ENCODE results near the gene WDR45B.

Gene WDR45B

DNA sequence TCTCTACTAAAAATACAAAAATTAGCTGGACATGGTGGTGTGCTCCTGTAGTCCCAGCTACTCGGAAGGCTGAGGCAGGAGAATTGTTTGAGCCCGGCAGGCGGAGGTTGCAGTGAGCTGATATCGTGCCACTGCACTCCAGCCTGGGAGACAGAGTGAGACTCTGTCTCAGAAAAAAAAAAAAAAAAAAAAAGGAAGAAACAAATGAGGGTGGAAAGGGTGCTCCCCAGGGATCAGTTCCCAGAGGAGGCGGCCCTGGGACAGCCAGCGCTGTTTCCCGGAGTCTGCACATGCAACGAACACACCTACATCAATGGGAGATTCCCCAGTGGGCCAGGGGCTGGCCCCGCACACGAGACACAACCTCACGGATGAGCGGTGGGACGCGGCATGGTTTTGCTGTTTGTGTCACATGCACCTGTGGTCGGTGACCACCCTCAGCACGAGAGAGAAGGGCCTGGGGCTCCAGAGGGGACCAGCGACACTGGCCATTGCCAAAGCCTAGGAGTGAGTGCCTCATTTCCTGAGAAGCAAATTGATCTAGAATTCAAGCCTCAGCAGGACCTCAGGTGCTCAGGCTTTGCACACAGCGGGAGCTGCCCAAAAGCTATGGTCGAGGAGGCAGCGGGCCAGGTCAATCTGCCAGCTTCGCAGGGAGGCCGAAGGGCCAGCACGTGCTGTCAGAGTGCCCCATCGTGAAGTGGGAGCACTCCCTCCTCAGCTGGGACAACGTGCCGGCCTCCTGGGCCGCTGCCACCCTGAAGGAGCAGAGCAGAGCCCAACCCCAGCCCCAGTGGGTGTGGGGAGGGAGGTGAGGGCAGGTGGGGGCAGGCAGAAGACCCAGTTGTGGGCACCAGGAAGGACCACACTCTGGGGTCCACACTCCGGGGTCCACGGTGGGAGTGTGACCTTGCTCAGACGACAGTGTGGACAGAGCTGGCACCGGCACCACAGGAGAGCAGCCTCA lies 13.8 kb upstream of the WDR45B start:
- no peak for ATAC-seq
- TF ChIP-seq ZNF8 (CRISPR knock-in tag; IDR thresholded peaks at IDR 0.05) = no peak
- no peak for TF ChIP-seq POU6F1 (CRISPR knock-in tag; IDR thresholded peaks at IDR 0.05; ENCODE audit: borderline replicate concordance, low read depth)
- no peak for TF ChIP-seq ZFP30 (CRISPR knock-in tag; IDR thresholded peaks at IDR 0.05)
- TF ChIP-seq GLIS3 (CRISPR knock-in tag; IDR thresholded peaks at IDR 0.05) = no peak
- TF ChIP-seq ZNF565 (CRISPR knock-in tag; conservative IDR thresholded peaks at IDR 0.05; ENCODE audit: low read depth) = no peak
- no peak for TF ChIP-seq OSR1 (CRISPR knock-in tag; IDR thresholded peaks at IDR 0.05)
- TF ChIP-seq, protein P1, sequence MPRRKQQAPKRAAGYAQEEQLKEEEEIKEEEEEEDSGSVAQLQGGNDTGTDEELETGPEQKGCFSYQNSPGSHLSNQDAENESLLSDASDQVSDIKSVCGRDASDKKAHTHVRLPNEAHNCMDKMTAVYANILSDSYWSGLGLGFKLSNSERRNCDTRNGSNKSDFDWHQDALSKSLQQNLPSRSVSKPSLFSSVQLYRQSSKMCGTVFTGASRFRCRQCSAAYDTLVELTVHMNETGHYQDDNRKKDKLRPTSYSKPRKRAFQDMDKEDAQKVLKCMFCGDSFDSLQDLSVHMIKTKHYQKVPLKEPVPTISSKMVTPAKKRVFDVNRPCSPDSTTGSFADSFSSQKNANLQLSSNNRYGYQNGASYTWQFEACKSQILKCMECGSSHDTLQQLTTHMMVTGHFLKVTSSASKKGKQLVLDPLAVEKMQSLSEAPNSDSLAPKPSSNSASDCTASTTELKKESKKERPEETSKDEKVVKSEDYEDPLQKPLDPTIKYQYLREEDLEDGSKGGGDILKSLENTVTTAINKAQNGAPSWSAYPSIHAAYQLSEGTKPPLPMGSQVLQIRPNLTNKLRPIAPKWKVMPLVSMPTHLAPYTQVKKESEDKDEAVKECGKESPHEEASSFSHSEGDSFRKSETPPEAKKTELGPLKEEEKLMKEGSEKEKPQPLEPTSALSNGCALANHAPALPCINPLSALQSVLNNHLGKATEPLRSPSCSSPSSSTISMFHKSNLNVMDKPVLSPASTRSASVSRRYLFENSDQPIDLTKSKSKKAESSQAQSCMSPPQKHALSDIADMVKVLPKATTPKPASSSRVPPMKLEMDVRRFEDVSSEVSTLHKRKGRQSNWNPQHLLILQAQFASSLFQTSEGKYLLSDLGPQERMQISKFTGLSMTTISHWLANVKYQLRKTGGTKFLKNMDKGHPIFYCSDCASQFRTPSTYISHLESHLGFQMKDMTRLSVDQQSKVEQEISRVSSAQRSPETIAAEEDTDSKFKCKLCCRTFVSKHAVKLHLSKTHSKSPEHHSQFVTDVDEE (CRISPR knock-in tag; IDR thresholded peaks at IDR 0.05) = no peak
- no peak for TF ChIP-seq CSDC2 (CRISPR knock-in tag; IDR thresholded peaks at IDR 0.05)
- TF ChIP-seq TOX (CRISPR knock-in tag; IDR thresholded peaks at IDR 0.05; ENCODE audit: borderline replicate concordance) = no peak
- TF ChIP-seq, protein P2, sequence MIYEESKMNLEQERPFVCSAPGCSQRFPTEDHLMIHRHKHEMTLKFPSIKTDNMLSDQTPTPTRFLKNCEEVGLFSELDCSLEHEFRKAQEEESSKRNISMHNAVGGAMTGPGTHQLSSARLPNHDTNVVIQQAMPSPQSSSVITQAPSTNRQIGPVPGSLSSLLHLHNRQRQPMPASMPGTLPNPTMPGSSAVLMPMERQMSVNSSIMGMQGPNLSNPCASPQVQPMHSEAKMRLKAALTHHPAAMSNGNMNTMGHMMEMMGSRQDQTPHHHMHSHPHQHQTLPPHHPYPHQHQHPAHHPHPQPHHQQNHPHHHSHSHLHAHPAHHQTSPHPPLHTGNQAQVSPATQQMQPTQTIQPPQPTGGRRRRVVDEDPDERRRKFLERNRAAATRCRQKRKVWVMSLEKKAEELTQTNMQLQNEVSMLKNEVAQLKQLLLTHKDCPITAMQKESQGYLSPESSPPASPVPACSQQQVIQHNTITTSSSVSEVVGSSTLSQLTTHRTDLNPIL (CRISPR knock-in tag; IDR thresholded peaks at IDR 0.05; ENCODE audit: low read depth) = no peak
- TF ChIP-seq ZNF70 (CRISPR knock-in tag; IDR thresholded peaks at IDR 0.05) = no peak
- TF ChIP-seq ISL1 (CRISPR knock-in tag; IDR thresholded peaks at IDR 0.05) = no peak
- no peak for TF ChIP-seq SNAI2 (CRISPR knock-in tag; IDR thresholded peaks at IDR 0.05)
- TF ChIP-seq PATZ1 (CRISPR knock-in tag; IDR thresholded peaks at IDR 0.05; ENCODE audit: borderline replicate concordance) = no peak
- TF ChIP-seq CSRNP3 (CRISPR knock-in tag; IDR thresholded peaks at IDR 0.05) = no peak
- no peak for TF ChIP-seq TCF4 (CRISPR knock-in tag; IDR thresholded peaks at IDR 0.05; ENCODE audit: borderline replicate concordance)
- TF ChIP-seq ZC3H10 (CRISPR knock-in tag; IDR thresholded peaks at IDR 0.05) = no peak
- TF ChIP-seq ESRRG (CRISPR knock-in tag; IDR thresholded peaks at IDR 0.05) = no peak
- TF ChIP-seq ZFP3 (CRISPR knock-in tag; IDR thresholded peaks at IDR 0.05) = no peak

DNA sequence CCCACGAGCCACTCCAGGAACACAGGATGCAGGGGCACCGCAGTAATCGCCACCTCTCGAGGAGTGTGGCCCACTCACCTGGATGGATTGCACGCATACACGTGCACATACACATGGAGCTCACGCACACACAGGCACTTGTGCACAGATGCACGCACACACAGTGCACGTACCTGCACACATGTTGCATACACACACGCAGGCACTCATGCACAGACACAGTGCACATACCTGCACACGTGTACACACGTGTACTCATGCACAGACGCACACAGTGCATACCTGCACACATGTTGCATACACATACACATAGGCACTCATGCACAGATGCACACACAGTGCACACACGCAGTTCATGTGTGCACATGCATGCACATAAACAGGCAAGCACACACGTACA lies 11.6 kb upstream of the WDR45B start:
- no peak for TF ChIP-seq ISL1 (CRISPR knock-in tag; IDR thresholded peaks at IDR 0.05)
- no peak for TF ChIP-seq ZNF565 (CRISPR knock-in tag; conservative IDR thresholded peaks at IDR 0.05; ENCODE audit: low read depth)
- TF ChIP-seq PATZ1 (CRISPR knock-in tag; IDR thresholded peaks at IDR 0.05; ENCODE audit: borderline replicate concordance) = no peak
- no peak for TF ChIP-seq ZNF70 (CRISPR knock-in tag; IDR thresholded peaks at IDR 0.05)
- no peak for TF ChIP-seq ZC3H10 (CRISPR knock-in tag; IDR thresholded peaks at IDR 0.05)
- TF ChIP-seq TOX (CRISPR knock-in tag; IDR thresholded peaks at IDR 0.05; ENCODE audit: borderline replicate concordance) = no peak
- no peak for TF ChIP-seq CSRNP3 (CRISPR knock-in tag; IDR thresholded peaks at IDR 0.05)
- TF ChIP-seq GLIS3 (CRISPR knock-in tag; IDR thresholded peaks at IDR 0.05) = no peak
- TF ChIP-seq, protein P2 (CRISPR knock-in tag; IDR thresholded peaks at IDR 0.05; ENCODE audit: low read depth) = no peak
- TF ChIP-seq ZNF8 (CRISPR knock-in tag; IDR thresholded peaks at IDR 0.05) = no peak
- TF ChIP-seq BACH2 (CRISPR knock-in tag; IDR thresholded peaks at IDR 0.05; ENCODE audit: borderline replicate concordance) = no peak
- TF ChIP-seq CSDC2 (CRISPR knock-in tag; IDR thresholded peaks at IDR 0.05) = no peak
- TF ChIP-seq TCF4 (CRISPR knock-in tag; IDR thresholded peaks at IDR 0.05; ENCODE audit: borderline replicate concordance) = no peak
- no peak for TF ChIP-seq OSR1 (CRISPR knock-in tag; IDR thresholded peaks at IDR 0.05)
- no peak for TF ChIP-seq ZFP3 (CRISPR knock-in tag; IDR thresholded peaks at IDR 0.05)
- no peak for TF ChIP-seq PPARA (CRISPR knock-in tag; IDR thresholded peaks at IDR 0.05; ENCODE audit: borderline replicate concordance)
- no peak for ATAC-seq
